Activated CD4-positive, alpha-beta T cell treated with anti-CD3 and anti-CD28 coated beads, Interleukin-2, amount 50 U/mL, for 1 hour (primary cell): Measurements from ENCODE around the gene MUC20.
"Not testable (repeated sequence)": the region's sequence is repeated elsewhere in the genome, so short reads cannot be mapped to it uniquely, and the experiment has no call there.

Source experiments
- DNase-seq: peaks from one replicate; pipeline ENCODE4 v3.0.0-alpha.2; 2020

MUC20 gene

DNA sequence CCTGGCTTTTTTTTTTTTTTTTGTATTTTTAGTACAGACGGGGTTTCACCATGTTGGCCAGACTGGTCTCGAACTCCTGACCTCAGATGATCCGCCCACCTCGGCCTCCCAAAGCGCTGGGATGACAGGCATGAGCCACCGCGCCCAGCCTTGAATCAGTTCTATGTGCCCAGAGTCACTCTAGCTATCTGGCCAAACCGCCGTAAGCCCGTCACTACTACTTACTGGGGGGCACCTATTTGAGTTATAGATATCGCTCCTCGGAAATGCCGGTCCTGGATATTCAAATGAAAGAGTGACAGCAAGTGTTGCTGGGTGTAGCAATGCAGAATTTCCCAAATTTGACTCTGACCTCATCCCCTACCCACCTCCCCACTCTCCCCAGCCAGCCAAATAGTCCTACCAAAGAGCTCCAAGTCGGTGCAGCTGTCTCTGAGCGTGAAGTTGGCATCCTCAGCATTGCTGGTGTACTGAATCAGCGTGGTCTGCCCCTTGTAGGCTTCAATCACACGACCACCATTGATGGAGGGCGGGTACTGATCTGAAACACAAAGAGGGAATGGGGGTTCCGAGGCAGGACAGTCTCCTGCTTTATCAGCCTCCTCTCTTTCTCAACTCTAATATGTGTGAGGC is 38.1 kb downstream of the MUC20 start:
- no peak for DNase-seq

DNA sequence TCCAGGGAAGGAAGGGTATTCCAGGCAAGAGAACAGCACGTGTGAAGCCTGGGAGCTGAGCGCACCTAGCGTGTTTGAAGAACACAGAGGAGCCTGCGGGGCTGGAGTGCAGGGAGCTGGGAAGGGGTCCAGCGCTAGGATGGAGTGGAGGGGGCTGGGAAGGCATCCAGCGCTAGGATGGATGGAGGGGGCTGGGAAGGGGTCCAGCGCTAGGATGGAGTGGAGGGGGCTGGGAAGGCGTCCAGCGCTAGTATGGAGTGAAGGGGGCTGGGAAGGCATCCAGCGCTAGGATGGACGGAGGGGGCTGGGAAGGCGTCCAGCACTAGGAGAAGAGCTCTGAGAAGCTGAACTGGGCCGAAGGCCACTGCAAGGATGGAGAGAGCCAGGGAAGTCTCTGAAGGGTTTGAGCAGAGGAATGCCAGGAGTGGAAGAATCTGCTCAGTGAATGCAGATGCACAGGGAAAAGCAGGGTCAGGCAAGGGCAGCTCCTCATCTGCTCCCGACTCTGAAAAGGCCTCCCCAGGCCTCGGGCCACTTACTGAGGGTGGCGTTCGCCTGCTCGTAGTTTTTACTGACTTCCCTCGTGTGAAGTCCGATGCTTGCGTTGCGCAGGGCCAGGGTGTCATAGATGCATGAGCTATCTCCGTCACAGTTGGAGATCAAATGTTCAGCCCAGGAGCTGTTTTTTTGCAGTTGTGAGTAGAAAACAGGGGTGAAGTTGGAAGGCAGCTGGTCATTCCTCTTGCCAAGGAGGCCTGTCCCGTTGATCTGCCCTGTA is 39.8 kb downstream of the MUC20 start:
- no peak for DNase-seq

DNA sequence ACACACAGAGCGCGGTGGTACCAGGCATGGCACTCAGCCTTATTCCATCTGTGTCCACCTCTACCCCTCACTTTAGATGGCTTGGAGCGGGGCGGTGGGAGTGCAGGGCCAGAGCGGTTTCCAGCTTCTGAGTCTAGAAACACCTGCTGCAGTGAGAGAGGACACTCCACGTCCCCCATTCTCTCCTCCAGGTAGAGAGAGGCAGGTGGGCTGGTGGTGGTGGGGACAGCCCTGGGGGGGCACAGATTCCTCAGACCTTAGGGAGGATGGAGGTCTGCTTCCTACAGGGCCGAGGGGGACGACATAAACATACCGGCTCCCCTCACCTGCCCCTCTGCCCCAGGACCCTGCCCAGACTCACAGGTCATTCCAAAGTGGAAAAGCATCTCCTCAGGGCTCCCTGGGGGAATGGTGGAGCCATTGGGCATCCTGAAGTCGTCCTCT is 40.4 kb downstream of the MUC20 start:
- no peak for DNase-seq

DNA sequence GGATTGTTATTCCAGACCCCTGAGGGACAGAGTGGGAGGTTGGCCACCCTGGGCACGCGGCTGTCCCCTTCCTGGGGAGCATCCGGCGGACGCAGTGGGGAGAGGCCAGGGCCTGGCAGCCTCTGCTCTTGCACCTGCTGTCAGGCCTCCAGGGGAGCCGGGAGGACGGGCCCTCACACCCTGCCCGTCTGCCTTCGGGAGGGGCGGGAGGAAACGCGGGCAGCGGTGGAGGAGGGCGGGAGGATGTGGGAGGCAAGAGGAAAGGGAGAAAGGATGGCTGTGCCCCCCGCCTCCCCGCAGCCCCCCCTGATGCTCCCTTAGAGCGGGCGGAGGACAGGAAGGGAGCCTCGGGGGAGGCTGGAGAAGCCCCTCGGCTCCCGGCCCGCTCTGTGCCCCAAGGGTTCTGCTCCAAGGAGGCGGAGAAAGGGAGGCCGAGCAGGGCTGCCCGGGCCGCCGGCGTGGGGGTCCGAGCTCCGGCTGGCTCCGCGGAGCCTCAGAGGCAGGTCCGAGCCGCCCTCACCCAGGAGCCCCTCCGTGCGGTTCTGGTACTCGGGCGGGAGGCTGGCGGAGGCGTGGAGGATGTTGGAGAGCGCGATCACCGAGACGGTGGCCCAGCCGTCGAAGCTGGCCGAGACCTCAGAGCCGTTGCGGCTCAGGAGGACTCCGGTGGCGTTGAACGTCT is 40.9 kb downstream of the MUC20 start:
- no peak for DNase-seq

DNA sequence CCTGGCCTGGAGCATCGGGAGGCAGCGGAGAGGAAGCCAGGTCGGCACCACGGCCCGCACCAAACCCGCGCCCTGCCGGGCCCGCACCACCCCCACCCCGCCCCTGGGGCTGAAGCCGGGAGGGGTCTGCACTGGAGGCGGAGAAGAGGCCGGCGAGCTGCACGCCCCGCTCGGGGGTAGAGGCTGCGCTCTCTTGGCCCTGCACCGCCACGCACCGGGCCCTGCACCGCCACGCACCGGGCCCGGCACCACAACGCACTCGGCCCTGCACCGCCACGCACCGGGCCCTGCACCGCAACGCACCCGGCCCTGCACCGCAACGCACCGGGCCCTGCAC is 41.4 kb downstream of the MUC20 start:
- no peak for DNase-seq

DNA sequence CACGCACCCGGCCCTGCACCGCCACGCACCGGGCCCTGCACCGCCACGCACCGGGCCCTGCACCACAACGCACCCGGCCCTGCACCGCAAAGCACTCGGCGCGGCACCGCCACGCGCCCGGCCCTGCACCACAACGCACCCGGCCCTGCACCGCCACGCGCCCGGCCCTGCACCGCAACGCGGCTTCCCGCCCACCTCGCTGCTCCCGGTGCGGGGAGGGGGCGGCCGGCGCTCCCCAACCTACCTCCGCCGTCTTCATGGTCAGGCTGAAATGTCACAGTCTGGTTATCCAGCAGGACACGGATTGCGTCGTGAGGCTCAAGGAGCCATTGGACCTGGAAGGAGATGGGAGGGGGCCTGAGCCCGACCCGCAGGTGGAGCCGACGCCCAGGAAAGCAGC is 41.8 kb downstream of the MUC20 start:
- DNase-seq = no peak

DNA sequence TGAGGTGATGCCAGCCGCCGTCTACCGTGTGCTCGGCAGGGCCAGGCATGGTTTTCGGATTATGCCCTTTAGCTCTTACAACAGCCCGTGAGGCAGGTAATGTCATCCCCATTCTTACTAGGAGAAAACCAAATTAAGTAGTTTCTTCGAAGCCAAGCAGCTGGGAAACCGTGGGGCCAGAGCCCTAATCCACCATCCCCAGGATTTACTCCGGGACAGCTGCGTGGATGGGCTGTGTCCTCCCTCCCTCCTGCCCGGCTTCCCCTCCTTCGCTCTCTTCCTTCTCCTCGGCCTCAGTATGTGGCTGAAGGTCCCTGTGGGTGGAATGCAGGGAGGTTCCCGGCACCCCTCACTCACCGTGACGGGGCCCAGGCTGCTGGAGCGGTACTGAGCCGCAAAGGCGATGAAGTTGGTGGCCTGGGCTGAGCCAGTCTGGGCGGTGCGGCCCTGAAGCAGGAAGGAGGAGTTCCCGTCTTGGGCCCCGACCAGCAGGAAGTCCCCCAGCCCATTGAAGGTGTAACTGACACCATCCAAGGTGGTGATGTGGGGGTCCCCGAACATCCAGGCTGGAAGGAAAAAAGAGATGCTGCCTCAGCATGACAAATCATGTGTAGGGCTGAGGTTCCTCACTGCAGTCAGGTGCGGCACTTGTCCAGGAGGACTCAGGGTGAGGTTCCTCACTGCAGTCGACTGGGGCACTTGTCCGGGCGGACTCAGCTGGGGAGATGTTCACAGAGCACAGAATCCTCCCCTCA is 42.5 kb downstream of the MUC20 start:
- DNase-seq = no peak

DNA sequence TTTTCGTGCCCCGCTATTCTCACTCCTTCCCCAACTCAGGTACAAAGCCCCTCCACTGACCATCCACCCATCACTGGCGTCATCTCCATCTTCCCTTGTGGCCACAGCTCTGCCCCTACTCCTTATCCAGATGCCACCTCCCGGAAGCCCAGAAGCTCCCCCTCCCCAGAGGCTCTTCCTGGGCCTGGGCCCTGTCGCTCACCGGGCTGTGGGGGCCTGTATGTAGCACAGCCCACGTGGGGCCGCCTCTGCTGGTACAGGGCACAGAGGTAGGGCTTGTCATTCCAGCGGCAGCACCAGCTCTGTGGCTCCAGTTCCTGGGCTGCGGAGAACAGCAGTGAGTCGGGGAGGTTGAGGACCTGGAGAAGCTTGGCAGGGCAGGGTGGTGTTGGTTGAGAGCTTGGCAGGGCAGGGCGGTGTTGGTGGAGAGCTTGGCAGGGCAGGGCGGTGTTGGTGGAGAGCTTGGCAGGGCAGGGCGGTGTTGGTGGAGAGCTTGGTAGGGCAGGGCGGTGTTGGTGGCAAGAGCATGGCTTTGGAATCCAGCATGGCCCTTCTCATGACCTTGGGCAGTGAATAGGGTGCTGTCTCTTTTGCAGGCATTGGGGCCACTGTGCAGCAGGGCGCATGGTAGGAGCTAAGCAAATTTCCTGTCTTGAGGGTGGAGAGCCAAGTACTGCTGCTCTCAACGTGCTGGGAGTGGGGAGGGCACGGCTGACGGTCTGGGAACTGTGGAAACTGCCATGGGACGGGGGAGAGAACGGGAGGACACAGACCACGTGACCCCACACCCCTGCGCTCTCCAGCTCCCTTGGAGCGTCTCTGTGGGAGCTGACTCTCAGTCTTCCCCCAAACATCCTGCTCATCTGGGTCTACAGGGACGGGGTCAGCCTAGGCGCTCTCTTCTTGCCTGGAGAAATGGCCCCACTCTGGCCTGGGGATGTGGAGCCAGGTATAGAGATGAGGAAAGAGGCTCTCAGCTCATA is 43.4 kb downstream of the MUC20 start:
- no peak for DNase-seq

DNA sequence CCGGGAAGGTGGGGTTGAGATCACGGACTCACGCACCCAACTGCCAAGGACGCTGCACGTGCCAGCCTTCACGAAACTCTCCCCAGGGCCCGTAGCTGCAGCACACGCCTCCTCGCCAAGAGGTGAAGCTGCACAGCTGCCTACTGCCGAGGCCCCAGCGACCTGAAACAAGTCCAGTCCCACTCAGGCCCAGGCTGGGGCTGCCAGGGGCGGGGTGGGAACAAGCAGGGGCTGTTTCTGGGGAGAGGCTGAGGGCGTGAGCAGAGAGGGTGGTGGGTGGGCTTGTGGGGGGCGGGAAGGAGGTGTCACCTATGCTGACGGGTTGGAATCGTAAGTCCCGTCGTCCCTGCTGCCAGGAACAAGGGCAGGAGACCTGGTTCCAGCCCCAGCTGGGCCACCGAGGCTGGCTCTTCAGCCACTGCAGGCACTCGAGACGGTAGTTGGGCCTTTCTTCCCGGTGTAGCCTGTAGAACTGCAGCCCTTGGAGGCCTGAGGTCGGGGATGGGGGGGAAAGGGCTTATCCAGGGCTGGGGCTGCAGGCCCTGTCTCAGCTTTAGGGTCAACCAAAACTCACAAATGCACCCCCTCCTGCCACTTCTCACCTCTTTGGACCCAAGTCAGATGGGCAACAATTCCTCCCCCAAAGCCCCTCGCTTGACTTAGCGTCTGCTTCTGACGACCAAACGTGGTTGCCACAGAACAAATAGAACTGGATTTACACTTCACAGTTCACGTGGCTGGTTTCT is 44.4 kb downstream of the MUC20 start:
- no peak for DNase-seq

DNA sequence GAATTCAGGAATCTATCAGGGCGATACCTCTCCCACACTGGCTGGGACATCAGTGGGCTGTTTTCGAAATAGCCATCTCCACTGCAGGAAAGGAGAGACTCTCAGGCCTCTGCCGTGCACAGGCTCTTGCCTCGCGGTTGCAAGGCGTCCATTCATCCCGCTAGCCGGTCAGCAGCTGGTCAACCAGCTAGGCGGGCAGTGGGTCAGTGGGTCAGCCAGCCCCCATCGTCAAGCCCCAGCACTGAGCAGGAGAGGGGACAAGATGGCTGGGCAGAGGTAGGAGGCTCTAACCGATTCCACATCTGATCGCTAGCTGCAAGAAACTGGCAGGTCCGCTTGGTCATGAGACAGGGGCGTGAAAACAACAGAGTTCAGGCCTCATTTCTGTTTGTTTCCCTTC is 45.9 kb downstream of the MUC20 start:
- no peak for DNase-seq

DNA sequence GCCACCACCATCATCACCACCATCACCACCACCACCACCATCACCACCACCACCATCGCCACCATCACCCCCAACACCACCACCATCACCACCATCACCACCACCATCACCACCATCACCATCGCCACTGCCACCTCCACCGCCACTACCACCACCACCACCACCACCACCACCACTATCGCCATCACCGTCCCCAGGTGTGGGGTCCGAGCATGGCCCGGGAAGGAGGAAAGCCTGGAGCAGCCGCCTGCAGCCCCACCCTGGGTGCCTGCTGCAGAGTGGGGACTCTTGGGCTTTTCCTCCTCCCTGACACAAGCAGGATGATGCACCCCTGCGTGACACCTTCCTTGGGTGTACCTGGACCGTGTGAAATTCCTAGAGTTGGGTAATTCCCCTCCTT is 47.0 kb downstream of the MUC20 start:
- no peak for DNase-seq

DNA sequence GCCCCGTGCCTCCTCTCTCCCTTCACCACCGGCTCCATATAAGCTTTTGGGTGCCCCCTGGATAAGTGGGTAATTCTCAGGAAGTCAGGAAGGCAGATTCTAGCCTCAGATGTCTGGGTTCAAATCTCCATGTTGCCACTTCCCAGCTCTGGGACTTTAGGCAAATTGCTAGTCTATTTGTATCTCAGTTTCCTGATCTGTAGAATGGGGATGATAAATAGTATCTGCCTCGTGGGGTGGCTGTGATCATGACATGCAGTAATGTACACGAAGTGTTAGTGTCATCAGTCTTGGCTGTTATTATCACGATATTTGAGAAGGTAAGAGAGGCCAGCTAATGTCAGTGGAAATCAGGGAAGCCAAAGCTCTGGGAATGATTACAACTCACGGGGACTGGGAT is 47.6 kb downstream of the MUC20 start:
- DNase-seq = no peak

DNA sequence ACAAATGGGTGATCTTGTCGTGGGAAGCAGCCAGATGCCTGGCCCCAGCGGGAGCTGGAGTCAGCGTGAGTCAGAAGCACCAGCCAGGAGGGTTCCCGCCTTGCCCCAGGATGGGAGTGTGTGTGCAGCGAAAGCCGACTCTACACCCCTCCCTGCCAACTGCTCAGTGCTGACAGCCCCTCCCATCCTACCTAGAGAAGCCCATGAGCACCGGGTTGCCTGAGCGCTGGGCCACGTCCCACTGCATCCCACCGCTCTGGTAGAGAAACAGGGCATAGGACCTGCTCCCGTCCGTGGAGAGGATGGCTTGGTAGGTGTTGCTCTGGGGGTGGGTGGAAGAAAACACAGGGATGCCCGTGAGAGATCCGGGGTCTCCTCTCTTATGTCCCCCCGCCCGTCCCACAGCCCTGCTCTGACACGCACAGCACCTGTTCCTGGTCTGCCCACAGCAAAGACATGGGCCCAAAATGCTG is 48.1 kb downstream of the MUC20 start:
- DNase-seq = no peak

DNA sequence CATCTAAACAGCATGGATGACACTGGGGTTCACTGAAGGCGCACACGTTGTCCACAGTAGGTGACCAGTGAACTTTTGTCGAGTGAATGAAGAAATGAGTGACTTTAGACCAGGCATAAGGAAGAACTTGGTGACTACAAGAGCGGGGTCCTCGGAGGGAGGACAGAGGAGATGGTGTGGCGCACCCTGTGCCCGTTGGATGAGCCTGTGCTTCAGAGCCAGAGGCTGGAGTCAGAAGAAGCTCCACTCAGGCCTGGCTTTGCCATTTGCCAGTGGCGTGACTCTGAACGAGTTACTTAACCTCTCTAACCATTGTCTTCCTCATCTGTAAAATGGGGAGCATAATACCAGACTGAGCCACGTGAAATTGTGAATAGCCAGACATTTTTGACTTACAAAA is 48.8 kb downstream of the MUC20 start:
- no peak for DNase-seq

DNA sequence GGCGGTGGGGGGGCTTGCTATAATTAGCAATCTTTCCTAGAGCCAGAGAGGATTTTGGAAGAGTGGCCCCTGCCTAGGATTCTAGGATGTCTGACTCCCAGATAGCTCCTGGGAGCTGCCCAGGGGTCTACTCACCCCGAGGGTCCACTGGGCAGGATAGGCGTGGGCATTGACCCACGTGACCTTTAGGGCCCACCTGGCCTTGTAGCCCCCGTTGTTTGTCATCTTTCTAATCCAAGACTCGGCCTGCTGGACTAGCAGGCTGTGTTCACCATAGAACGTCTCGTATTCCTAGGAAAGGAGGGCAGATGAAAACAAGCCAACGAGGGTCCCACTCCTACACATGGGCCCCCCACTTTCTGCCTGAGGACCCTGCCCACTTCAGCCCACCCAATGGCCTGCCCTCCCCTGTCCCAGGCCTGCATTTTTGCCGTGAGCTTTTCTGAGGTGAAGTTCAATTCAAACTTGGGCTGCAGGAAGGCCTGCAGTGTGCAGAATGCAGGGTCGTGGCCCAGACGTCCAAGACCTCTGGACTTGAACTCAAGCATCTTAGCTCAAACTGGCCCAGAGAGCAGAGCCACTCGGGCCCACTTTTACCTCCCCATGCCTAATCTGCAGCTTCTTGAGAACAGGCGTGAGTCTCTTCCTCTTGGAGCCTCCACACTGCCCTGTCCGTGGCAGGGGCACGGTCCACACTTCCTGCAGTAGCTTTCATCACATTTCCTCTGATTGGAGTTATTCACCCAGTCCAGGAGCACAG is 49.5 kb downstream of the MUC20 start:
- no peak for DNase-seq

DNA sequence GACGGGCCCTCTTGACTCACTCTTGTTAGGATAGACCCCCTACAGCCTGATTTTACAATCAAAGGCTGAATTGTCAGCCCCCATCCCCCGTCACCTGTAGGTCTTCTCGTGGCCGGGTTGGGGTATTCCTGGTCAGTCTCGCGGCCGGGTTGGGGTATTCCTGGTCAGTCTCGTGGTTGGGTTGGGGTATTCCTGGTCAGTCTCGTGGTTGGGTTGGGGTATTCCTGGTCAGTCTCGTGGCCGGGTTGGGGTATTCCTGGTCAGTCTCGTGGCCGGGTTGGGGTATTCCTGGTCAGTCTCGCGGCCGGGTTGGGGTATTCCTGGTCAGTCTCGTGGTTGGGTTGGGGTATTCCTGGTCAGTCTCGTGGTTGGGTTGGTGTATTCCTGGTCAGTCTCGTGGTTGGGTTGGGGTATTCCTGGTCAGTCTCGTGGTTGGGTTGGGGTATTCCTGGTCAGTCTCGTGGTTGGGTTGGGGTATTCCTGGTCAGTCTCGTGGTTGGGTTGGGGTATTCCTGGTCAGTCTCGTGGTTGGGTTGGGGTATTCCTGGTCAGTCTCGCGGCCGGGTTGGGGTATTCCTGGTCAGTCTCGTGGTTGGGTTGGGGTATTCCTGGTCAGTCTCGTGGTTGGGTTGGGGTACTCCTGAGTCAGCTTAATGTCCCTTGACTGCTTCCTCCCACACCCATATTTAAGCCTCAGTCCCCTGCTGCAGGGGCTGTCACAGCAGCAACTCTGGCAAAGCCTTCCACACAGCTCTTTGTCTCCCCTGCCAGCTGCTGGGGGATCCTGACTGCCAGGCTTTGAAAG is 50.3 kb downstream of the MUC20 start:
- not testable (repeated sequence) for DNase-seq

DNA sequence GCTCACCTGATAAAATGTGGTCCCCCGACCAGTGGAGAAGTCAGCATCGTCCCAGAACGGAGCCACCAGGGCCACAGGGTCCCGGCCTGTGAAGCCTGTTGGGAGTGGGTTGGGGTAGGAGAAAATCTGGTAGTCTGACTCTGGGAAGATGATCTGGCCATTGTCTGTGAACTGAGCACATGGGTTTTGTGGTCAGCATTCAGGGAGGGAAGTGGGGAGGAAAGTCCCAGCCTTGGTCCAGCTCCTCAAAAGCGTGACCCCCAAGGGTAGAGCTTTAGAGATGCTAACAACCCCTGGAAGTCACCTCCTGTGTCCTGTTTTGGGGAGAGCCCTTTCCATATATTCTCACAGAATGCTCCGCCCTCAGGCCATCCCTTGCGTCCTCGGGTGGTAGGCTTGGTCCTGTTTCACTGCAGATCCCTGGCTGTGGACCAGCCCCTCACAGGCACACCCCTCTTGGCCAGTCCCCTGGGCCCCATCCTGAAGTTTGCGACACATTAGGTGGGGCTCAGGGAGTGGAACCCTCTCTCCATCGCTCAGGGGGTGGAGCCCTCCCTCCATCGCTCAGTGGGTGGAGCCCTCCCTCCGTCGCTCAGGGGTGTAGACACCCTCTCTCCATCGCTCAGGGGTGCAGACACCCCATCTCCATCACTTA is 51.0 kb downstream of the MUC20 start:
- no peak for DNase-seq

DNA sequence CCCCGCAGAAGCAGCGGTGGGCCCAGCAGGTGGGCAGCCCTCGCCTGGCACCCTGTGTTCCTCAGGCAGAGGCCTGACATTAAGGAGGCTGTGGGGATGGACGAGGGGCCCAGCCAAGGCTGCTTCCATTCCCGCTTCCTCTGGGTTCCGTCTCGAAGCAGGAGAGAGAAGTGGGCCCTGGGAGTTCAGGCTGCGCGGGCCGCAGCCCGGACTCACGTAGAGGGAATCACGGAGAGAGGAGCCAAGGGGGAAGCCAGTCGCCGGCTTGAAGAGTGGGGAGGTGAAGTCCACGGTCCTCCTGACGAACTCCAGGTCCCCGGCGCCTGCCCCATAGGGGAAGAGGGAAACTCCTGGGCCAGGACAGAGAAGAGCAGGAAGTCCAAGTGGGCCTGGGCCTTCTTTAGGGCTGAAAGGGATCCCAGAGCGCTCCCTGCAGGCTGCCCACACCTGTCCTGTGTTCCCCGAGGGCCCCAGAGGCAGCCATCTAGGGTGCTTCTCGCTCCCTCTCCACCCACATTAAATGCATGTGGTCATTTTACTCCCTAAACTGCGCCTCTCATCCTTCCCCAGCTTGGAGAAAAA is 53.3 kb downstream of the MUC20 start:
- DNase-seq = no peak

DNA sequence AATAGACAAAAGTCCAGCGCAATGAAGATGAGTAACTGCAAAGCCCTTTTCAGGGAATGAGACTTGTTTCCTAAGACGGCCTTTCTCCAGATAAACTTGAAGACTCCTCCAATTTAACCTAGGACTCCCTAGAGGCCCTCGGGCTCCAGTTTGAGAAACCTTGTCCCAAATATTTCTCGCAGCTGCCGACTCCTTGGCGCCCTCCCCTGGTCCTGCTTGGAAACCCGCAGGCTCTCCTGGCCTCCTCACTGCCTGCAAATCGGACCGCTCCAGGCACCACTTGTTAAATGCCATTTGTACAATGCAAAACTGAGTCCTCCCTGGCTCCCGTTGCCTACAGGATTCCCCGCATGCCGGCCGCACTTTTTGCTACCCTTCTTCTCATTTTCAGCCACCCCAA is 54.1 kb downstream of the MUC20 start:
- no peak for DNase-seq
